CD4-positive, alpha-beta T cell (primary cell): ENCODE measurements around the gene COL24A1. TPM values are rescaled to one million over a fixed set of nuclear protein-coding genes. Genes with fewer than 3 reads are reported as not detected.

ENCODE experiments used
- ATAC-seq: fragments of 200-7000 bp; cut with Tn5 transposase; one replicate; pipeline ENCODE4 v1.10.0; 2022; ENCODE audit warnings: mild to moderate bottlenecking; ENCODE audit not compliant: poor library complexity
- CTCF ChIA-PET: fragments of 350-600 bp; sonication (Branson Sonifier 250); formaldehyde crosslinking; loops from one replicate; lab custom pipeline; 2021; ENCODE audit warnings: antibody characterized with exemption, inconsistent platforms; lab: Charles Lee
- POLR2A ChIA-PET: fragments of 350-600 bp; sonication (Branson Sonifier 250); formaldehyde crosslinking; loops from one replicate; lab custom pipeline; 2021; ENCODE audit warnings: antibody characterized with exemption, inconsistent platforms; lab: Charles Lee
- DNase-seq, 14 experiments: peaks; one replicate each; pipeline ENCODE4 v3.0.0-alpha.2; 2013 to 2020; ENCODE audit warnings: mixed read lengths in 2 of 14
- H3K27ac ChIP-seq, 2 donors: one replicate each; pipeline versions ENCODE4 v1.5.1 to v1.7.0; 2013; ENCODE audit warnings: low read length in 2 of 2, low read depth in 1 of 2, mild to moderate bottlenecking in 1 of 2
- H3K27me3 ChIP-seq, 2 experiments: 1 replicate in 1 of 2; 2 replicates in 1 of 2; pipeline versions ENCODE4 v1.6.1 to v1.7.0; 2013; ENCODE audit warnings: low read length in 2 of 2, control low read depth in 1 of 2, mild to moderate bottlenecking in 1 of 2, moderate library complexity in 1 of 2; ENCODE audit not compliant: insufficient read depth in 2 of 2, control insufficient read depth in 1 of 2
- H3K36me3 ChIP-seq: one replicate; pipeline ENCODE4 v1.6.1; 2013; ENCODE audit warnings: low read length, control low read depth; ENCODE audit not compliant: insufficient read depth
- H3K4me1 ChIP-seq: one replicate; pipeline ENCODE4 v1.6.1; 2013; ENCODE audit warnings: low read length, control low read depth; ENCODE audit not compliant: insufficient read depth
- H3K4me3 ChIP-seq: one replicate; pipeline ENCODE4 v1.5.1; 2013; ENCODE audit warnings: mild to moderate bottlenecking, low read length, moderate library complexity
- H3K9me3 ChIP-seq, 2 experiments: 1 replicate in 1 of 2; 2 replicates in 1 of 2; pipeline versions ENCODE4 v1.6.1 to v1.7.0; 2013; ENCODE audit warnings: low read length in 2 of 2, mild to moderate bottlenecking in 2 of 2, control low read depth in 1 of 2, moderate library complexity in 1 of 2; ENCODE audit not compliant: control insufficient read depth in 1 of 2, insufficient read depth in 1 of 2
- H3K27ac Mint-ChIP-seq: one replicate; pipeline ENCODE4 v1.8.0; 2020; ENCODE audit warnings: mixed read lengths
- H3K27me3 Mint-ChIP-seq: one replicate; pipeline ENCODE4 v1.8.0; 2021; ENCODE audit warnings: mixed read lengths
- H3K36me3 Mint-ChIP-seq: one replicate; pipeline ENCODE4 v1.8.0; 2021; ENCODE audit warnings: low read depth, mixed read lengths
- H3K4me1 Mint-ChIP-seq: one replicate; pipeline ENCODE4 v1.8.0; 2021; ENCODE audit warnings: low read depth, mixed read lengths
- H3K4me3 Mint-ChIP-seq: one replicate; pipeline ENCODE4 v1.8.0; 2020; ENCODE audit warnings: mild to moderate bottlenecking, mixed read lengths
- H3K9me3 Mint-ChIP-seq: one replicate; pipeline ENCODE4 v1.8.0; 2020; ENCODE audit warnings: mixed read lengths
- CTCF ChIP-seq: fragments of 200-600 bp; IDR thresholded peaks from one replicate; pipeline ENCODE4 v1.8.0; 2022; ENCODE audit warnings: antibody characterized with exemption, mild to moderate bottlenecking
- intact Hi-C, 2 experiments: fragments of 100-400 bp; cut with DNase I in 1 of 2; cut with micrococcal nuclease in 1 of 2; formaldehyde crosslinking; loops; one replicate each; pipeline versions ENCODE4 v1.15.1 to v1.9.0; 2023 to 2025; cut with DNase I, micrococcal nuclease
- total RNA-seq, 174 experiments: library from RNA in 2 of 174; stranded (reverse) in 2 of 174; gene quantifications; one replicate each; pipeline ENCODE4 v1.2.3 and lab custom pipeline; 2021 to 2026

Gene COL24A1
- total RNA-seq, 2 experiments from 2014 or later, result 0.25 TPM; not detected in 1

- no peak for TF ChIP-seq CTCF
- Mint-ChIP-seq H3K27ac (no peak overlapping the region), H3K36me3 (no peaks in the 10 kb centered on the region), H3K4me3 (no peak overlapping the region), H3K27me3 (no peaks in the 10 kb centered on the region), H3K4me1 (no peaks in the 10 kb centered on the region), H3K9me3 (no peaks in the 10 kb centered on the region)
- ATAC-seq (no peak), DNase-seq (no peak)
- CTCF ChIA-PET, result no interaction called here
- Histone ChIP-seq H3K27me3 (no peaks in the 10 kb centered on the region), H3K36me3 (no peaks in the 10 kb centered on the region), H3K27ac (no peak overlapping the region), H3K4me1 (no peaks in the 10 kb centered on the region), H3K4me3 (no peak overlapping the region), H3K9me3 (no peaks in the 10 kb centered on the region)
- POLR2A ChIA-PET, result no interaction called here
- intact Hi-C loops, result no loop called here
Measured at GRCh38 chr1:86069757-86070145, 86.8 kb downstream of the COL24A1 start.

- Mint-ChIP-seq H3K27me3 (no peaks in the 10 kb centered on the region), H3K27ac (no peak overlapping the region), H3K4me1 (no peaks in the 10 kb centered on the region), H3K36me3 (no peaks in the 10 kb centered on the region), H3K9me3 (no peaks in the 10 kb centered on the region), H3K4me3 (no peak overlapping the region)
- intact Hi-C loops, result no loop called here
- Histone ChIP-seq H3K27me3 (no peaks in the 10 kb centered on the region), H3K27ac (no peak overlapping the region), H3K4me3 (no peak overlapping the region), H3K4me1 (no peaks in the 10 kb centered on the region), H3K9me3 (no peaks in the 10 kb centered on the region), H3K36me3 (no peaks in the 10 kb centered on the region)
- ChIA-PET CTCF (interaction anchor here (0.6 kb wide), 1 partner anchor 44 kb away, joined by 3 read pairs; no protein-coding TSS in a partner anchor), POLR2A (no interaction called here)
- no peak for ATAC-seq
- no peak for DNase-seq
- TF ChIP-seq CTCF, result no peak
Measured at GRCh38 chr1:86068841-86069756, 87.5 kb downstream of the COL24A1 start.

- DNase-seq, result no peak
- intact Hi-C loops, result no loop called here
- no peaks in the 10 kb centered on the region for H3K27me3 ChIP-seq
- H3K9me3 Mint-ChIP-seq, result no peaks in the 10 kb centered on the region
- no peaks in the 10 kb centered on the region for H3K36me3 Mint-ChIP-seq
- no peaks in the 10 kb centered on the region for H3K36me3 ChIP-seq
- ChIA-PET POLR2A (no interaction called here), CTCF (no interaction called here)
- TF ChIP-seq CTCF, result no peak
- no peaks in the 10 kb centered on the region for H3K9me3 ChIP-seq
- H3K4me3 ChIP-seq, result no peak overlapping the region
- H3K27me3 Mint-ChIP-seq, result no peaks in the 10 kb centered on the region
- H3K27ac Mint-ChIP-seq, result no peak overlapping the region
- no peak overlapping the region for H3K27ac ChIP-seq
- H3K4me1 ChIP-seq, result no peaks in the 10 kb centered on the region
- H3K4me1 Mint-ChIP-seq, result no peaks in the 10 kb centered on the region
- H3K4me3 Mint-ChIP-seq, result no peak overlapping the region
- no peak for ATAC-seq
Measured at GRCh38 chr1:86068271-86068721, 88.3 kb downstream of the COL24A1 start.
